Activated CD8-positive, alpha-beta memory T cell treated with anti-CD3 and anti-CD28 coated beads for 36 hours (primary cell): ENCODE measurements around the gene BAIAP2. TPM values are rescaled to one million over a fixed set of nuclear protein-coding genes. Genes with fewer than 3 reads are reported as not detected.

Experiments
- CTCF ChIA-PET: fragments of 350-600 bp; sonication (Branson Sonifier 250); formaldehyde crosslinking; loops from one replicate; lab custom pipeline; 2021; ENCODE audit warnings: antibody characterized with exemption; lab: Charles Lee
- POLR2A ChIA-PET: fragments of 350-600 bp; sonication (Branson Sonifier 250); formaldehyde crosslinking; loops from one replicate; lab custom pipeline; 2021; ENCODE audit warnings: antibody characterized with exemption; lab: Charles Lee
- total RNA-seq, 2 experiments: library from RNA; stranded (reverse); gene quantifications; one replicate each; pipeline ENCODE4 v1.2.3, GENCODE V29; 2021

Gene BAIAP2
- total RNA-seq, 2 experiments from 2014 or later = 5.8 to 6.3 TPM

DNA sequence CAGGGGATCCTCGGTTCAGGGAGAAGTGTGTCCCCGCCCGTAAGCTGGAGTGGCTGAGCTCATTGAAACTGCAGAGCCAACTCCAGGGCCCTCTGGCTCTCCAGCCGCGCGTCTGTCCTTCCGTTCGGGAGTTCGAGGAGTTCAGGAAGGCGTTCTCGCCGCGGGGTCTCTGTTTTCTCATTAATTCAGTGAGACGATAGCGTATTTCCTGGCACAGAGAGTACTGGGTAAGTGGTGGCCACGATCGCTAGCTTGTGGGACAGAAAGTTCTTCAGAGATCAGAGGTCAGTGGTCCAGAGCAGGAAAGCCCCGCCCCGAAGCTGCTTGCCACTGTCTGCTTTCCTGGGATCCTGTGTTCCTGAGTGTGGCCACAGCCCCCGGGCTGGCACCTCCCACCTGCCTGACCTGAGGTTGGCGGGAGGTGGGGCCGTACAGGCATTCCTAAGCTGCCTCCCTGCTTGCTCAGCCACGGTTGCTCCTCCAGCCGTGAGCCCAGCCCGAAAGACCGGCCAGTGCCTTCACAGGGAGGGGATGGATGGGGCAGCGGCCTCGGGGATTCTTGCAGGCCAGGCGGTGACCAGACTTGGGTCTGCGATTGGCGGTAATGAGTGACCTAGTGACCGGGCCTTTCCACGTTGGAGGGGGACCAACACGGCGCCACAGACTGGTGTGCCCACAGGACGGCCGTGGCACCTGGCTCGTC is 8.9 kb downstream of the BAIAP2 start:
- CTCF ChIA-PET = interaction anchor here (1.0 kb wide), 1 partner anchor 20 kb away, joined by 3 read pairs; no protein-coding TSS in a partner anchor

GRCh38 chr17:81044428-81044763 is 9.4 kb downstream of the BAIAP2 start:
- ChIA-PET POLR2A (no interaction called here), CTCF (interaction anchor here (1.0 kb wide), 1 partner anchor 21 kb away, joined by 3 read pairs; no protein-coding TSS in a partner anchor)

More for the DNA sequence above, 8.9 kb downstream of the BAIAP2 start:
- POLR2A ChIA-PET = no interaction called here

DNA sequence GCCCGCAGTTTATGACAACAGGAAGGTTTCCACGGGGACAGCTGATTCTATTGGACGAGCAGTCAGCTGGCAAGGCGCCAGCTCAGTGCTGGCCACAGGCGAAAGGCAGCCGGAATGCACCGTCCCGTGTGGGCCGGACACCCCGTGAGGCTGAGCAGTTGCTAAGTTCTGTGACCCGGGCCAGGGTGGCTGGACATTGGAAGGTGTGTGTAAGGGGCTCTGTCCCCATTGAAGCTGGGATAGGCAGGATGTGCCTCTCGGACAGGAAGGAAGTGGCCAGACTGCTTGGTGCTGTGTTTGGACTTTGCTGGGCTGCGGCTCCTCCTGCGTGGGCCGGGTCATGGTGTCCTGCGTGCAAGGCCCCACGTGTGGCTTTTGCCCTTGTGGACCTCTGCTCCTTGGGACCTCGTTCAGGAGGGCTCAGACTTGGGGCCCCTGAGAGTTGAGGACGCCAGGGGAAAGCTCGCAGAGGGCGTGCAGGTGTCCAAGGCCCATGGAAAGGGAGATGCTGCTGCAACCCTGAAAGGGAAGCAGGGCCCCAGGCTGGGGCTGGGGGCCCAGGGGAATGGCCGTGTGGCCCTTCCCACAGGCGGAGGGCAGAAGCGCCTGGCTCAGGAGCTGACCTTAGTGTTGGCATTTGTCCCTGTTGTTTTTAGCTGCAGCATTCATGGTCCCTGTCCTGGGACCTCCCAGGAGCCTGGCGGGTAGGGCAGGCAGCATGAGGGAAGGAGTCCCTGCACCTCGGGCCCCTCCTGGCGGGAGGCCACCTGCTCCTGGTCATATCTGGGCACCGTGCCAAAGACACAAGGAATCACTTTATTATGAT is 10.0 kb downstream of the BAIAP2 start:
- CTCF ChIA-PET = interaction anchor here (1.0 kb wide), 1 partner anchor 21 kb away, joined by 3 read pairs; no protein-coding TSS in a partner anchor
- POLR2A ChIA-PET = no interaction called here

- ChIA-PET CTCF (no interaction called here), POLR2A (no interaction called here)
Observed at GRCh38 chr17:81045590-81046095, 10.7 kb downstream of the BAIAP2 start.

- ChIA-PET CTCF (interaction anchor here (1.2 kb wide), 1 partner anchor 56 kb away, joined by 4 read pairs; no protein-coding TSS in a partner anchor), POLR2A (no interaction called here)
Observed at GRCh38 chr17:81046132-81046769, 11.3 kb downstream of the BAIAP2 start.

- ChIA-PET CTCF (interaction anchor here (1.2 kb wide), 1 partner anchor 55 kb away, joined by 4 read pairs; no protein-coding TSS in a partner anchor), POLR2A (no interaction called here)
Observed at GRCh38 chr17:81046770-81047359, 11.9 kb downstream of the BAIAP2 start.

DNA sequence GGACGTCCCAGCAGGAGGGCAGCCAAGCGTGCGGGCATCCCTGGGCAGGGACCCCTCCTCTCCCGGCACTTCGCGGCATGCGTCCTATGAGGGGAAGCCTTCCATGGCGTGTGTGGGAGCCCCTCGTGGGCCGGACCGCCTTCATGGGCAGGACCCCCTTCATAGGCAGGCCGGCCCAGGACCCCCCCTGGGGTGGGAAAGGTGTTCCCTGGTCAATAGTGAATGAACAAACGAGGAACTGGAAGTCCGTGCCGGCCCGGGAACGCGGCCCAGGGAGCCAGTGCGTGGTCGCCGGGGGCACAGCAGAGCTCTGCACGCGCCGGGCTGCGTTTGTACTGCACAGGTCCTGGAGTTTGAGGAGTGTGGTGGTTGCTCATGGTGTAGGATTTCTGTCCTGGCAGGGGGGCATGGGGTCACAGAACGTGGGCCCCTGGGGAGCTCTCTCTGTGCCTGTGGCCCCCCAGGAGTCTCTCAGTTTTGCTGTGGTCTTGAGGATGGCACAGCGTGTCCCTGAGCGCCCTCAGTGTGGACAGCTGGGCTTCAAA is 13.9 kb downstream of the BAIAP2 start:
- CTCF ChIA-PET = interaction anchor here (1.0 to 1.7 kb wide), 3 partner anchors 25 to 85 kb away, joined by 3 to 5 read pairs (median 4); no protein-coding TSS in a partner anchor
- POLR2A ChIA-PET = no interaction called here

GRCh38 chr17:81049372-81049911 is 14.5 kb downstream of the BAIAP2 start:
- ChIA-PET POLR2A (no interaction called here), CTCF (interaction anchor here (1.1 to 1.7 kb wide), 2 partner anchors 26 to 48 kb away, joined by 4 to 5 read pairs; no protein-coding TSS in a partner anchor)

DNA sequence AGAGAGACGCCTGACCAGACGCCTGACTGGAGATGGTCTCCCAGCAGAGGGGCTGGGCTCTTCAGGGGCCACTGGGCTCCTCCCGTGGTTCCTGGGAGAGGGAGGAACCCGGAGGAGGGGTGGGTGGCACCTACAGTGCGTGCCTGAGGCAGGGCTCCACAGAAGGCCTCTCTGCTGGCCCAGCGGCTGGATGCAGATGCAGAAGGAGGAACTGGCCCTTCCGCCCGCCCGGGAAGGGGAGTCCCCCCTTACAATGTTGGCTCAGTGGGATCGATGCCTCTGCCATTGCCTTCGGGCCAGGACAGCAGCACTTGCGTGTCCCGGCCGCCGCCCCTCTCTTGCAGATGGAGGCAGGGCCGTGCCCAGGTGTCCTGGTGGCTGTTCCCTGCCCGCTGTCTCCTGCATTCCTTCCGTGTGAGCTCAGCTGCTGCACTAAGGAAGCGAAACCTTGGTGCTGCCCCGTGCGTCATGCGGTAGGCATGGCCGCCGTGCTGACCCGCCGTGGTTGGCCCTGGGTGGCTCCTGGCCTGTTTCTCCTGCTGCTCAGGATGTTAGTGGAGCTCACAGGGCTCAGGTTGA is 15.1 kb downstream of the BAIAP2 start:
- POLR2A ChIA-PET = no interaction called here
- CTCF ChIA-PET = interaction anchor here (1.2 to 1.7 kb wide), 2 partner anchors 26 to 52 kb away, joined by 4 to 5 read pairs; no protein-coding TSS in a partner anchor

GRCh38 chr17:81050645-81051625 is 16.0 kb downstream of the BAIAP2 start:
- CTCF ChIA-PET = interaction anchor here (1.2 kb wide), 1 partner anchor 51 kb away, joined by 4 read pairs; no protein-coding TSS in a partner anchor
- POLR2A ChIA-PET = no interaction called here

DNA sequence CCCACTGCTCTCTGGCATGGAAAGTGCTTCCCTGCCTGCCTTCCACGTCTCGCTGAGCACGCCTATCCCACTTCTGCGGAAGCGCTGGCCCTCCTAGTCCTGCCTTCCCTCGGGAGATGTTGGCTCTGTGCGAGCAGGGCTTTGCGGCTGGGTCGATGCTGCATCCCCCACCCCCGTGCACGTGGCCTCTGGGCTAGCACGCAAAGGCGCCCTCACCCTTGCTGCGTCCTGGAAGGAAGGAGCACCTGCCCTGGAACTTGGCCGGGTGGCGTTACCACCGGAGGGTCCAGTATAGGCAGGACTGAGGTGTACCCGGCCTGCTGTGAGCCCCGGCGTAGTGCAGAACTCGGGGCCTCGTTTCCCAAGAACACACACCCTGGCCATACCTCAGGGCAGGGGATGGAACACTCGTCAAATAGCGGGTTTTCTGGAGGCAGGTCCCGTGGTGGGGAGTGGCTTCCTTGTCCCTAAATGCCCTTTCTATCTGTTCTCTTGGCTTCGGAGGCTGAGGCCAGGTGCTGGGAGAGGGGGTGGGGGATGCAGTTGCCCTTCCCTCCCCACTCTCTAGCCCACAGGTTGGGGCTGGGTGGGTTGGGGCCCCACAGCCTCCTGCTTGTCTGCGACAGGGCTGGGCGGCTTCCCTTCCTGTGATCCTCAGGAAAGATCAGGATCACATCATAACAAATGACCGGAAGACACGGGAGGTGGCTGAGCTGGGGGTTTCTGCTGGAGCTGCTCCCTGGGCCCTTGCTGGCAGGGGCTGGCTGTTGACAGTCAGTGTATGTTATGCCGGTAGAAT is 17.4 kb downstream of the BAIAP2 start:
- CTCF ChIA-PET = no interaction called here
- POLR2A ChIA-PET = no interaction called here

DNA sequence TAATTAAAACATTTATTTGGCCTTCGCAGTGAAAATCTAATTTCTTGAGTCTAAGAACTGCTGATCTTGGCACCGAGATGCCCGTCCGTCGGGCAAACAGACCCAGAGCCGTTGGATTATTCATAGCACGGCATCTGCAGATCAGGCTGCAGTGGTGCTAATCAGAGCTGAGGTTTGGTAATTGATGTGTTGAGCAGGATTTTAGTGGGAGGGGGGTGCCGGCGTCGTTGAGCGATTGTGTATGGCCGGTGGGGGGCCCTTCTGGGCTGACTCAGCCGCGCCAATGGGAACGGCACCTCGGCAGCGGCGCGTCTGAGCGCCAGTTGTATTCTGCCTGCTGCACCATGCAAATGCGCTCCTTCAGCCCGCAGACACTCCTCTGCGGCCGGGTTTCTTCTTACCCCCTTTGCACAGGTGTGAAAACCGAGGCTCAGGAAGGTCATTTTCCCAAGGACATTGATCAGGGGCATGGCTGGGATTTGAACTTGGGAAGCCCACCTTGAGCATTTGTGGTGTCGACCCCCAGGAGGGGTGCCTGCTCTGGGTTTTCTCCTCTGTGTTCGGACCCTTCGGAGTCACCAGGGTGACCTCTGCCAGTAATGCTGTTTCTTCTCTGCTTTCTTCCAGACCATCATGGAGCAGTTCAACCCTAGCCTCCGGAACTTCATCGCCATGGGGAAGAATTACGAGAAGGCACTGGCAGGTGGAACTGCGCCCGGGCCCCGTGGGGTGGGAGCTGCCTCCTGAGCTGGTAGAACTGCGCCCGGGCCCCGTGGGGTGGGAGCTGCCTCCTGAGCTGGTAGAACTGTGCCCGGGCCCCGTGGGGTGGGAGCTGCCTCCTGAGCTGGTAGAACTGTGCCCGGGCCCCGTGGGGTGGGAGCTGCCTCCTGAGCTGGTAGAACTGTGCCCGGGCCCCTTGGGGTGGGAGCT is 18.4 kb downstream of the BAIAP2 start:
- POLR2A ChIA-PET = no interaction called here
- CTCF ChIA-PET = no interaction called here

GRCh38 chr17:81054308-81054707 is 19.4 kb downstream of the BAIAP2 start:
- POLR2A ChIA-PET = no interaction called here
- CTCF ChIA-PET = interaction anchor here (1.7 kb wide), 1 partner anchor 84 kb away, joined by 6 read pairs; no protein-coding TSS in a partner anchor

DNA sequence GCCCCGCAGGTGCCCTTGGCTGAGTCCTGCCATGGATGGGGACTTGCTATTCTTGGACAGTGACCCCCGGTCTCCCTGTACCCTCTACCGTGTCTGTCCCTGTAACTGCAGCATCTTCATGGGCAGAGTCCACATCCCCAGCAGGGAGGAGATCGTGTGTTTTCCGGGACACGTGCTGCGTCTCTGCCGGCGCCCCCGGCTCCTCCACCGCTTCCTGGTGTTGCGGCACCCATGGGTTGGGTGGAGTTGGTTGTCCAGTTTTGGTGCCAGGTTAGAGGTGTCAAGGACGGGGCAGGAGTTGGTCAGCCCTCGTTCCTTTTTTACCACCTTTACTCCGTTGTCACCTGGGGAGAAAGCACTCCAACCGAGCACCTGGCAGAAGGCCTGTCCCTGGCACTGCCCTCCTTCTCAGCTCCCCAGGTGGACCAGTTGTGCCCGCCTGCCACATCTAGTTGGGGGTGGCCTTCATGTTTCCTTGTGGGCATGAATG is 20.0 kb downstream of the BAIAP2 start:
- CTCF ChIA-PET = interaction anchor here (1.7 kb wide), 1 partner anchor 85 kb away, joined by 6 read pairs; no protein-coding TSS in a partner anchor

DNA sequence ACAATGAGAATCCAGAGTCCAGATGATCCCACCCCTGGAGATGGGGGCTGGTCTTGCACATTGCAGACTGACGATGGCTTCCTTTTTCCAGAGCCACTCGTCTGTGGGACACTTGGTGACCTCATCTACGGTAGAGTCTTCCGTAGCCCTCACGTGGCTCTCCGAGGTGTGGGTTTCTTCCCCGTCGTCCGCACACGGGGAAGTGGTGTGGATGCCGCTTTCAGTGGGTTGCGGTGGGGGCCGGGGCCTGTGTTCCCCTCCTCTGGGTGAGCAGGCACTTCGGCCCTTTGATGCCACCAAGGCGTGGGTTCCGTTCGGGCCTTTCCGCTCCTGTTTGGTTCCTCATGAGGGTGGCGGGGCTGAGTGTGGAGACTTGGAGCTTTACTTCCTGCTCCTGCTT is 21.4 kb downstream of the BAIAP2 start:
- ChIA-PET CTCF (no interaction called here), POLR2A (no interaction called here)

More for the DNA sequence above, 20.0 kb downstream of the BAIAP2 start:
- POLR2A ChIA-PET = no interaction called here
